Right ventricle myocardium superior (tissue), 1 donor: ENCODE data around the gene FAM168B. TPM values are rescaled to one million over a fixed set of nuclear protein-coding genes. Genes with fewer than 3 reads are reported as not detected.
"Not testable (repeated sequence)": the region's sequence is repeated elsewhere in the genome, so short reads cannot be mapped to it uniquely, and the experiment has no call there.

ENCODE experiments used
- ATAC-seq: fragments of 200-7000 bp; cut with Tn5 transposase; one replicate; pipeline ENCODE4 v1.9.1; 2020; ENCODE audit warnings: mild to moderate bottlenecking; ENCODE audit not compliant: poor library complexity
- DNase-seq: peaks from one replicate; pipeline ENCODE4 v3.0.0-alpha.2; 2020
- intact Hi-C: fragments of 100-400 bp; cut with DNase I; formaldehyde crosslinking; loops from one replicate; pipeline ENCODE4 v1.11.2; 2022
- long read RNA-seq: library from polyadenylated mRNA; unstranded; transcript quantifications from one replicate; pipeline ENCODE4 v2.0.0, GENCODE V29; 2021
- total RNA-seq: library from RNA; stranded (reverse); fragmentation: NEBNext Ultra II Directional; extraction: Animal tissue kit (Norgen Biotek cat#: 25700); gene quantifications from one replicate; pipeline ENCODE4 v1.2.1, GENCODE V29; 2021
- donor health status: DM: no; HTN: yes; CAD: no; lungs with severe emphysema.

FAM168B gene
- total RNA-seq = 83.6 TPM
- long read RNA-seq, full-length matches to known transcripts = 22 of 115 reads
- long read RNA-seq, partial matches to known transcripts = 20 of 115 reads
- long read RNA-seq, other reads (novel, unspliced or antisense) = 73 of 115 reads

GRCh38 chr2:131093006-131093695 is at the start of gene FAM168B:
FAM168B (minus strand) TSS chr2:131093460; CDS start chr2:131082646, 10,814 bp downstream.
- intact Hi-C loops = no loop called here
- ATAC-seq = peak; percentile 98
- peak; percentile 94 for DNase-seq

DNA sequence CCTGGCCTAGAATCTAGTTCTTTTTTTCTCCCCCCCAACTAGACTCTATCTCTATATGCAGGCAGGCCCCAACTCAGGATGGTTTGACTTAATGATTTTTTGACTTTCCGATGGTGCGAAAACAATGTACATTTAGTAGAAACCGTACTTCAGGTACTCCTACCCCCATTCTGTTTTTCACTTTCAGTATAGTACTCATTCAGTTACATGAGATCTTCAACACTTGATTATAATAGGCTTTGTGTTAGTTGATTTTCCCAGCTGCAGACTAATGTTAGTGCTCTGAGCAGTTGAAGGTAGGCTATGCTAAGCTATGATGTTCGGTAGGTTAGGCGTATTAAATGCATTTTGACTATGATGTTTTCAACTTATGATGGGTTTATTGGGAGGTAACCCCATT is 49.6 kb upstream of the FAM168B start:
- DNase-seq (no peak), ATAC-seq (no peak)
- intact Hi-C loops = no loop called here

DNA sequence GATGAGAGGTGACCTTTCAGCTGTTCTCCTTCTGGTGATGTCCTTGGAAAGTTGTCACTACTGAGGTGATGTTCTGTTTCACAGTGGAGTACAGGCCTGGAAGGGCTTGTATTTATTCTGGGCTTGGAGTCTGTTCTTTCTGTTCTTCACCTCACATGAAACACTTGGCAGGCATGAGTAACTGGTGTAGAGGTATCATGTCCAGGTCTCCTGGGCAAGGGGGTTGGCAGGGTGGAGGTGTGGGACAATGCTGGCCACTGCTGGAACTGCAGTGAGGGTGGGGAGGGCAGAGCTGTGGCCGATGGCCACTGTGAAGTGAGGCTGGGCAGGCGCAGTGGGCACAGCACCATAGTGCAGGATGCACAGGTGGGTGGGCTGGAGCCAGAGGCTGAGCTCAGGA is 47.3 kb upstream of the FAM168B start:
- no peak for DNase-seq

DNA sequence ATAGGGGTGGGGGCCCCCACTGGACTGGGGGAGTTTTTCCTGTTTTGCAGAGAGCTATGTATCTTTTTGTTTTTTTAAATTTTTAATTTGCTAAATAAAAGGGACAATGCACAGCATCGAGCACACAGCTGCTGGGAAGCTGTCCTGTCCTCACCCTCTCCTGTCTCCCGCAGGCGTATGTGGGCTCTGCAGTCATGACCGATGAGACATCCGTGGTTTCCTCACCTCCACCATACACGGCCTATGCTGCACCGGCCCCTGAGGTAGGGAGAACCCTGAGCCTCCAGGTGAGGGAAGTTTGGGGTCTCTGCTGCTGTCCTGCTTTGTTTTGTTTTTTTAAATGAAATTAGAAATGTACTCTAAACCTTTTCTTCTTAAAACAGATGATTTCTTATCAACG is 39.5 kb upstream of the FAM168B start:
- ATAC-seq = no peak
- DNase-seq = no peak
- intact Hi-C loops = no loop called here

More for the DNA sequence above, 47.3 kb upstream of the FAM168B start:
- intact Hi-C loops = no loop called here
- ATAC-seq = peak; percentile 70

DNA sequence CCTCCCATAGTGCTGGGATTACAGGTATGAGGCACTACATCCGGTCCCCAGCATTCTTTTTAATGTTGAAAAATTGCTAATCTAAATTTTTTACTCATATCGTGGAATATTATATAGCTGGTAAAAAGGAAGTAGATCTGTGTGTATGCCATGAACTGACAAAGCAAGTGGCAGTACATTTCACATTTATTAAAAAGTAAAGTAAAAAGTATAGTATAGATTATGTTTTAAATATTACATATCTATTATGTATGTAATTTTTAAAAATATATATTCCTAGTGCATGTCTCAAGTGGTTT is 37.0 kb upstream of the FAM168B start:
- DNase-seq = no peak
- no peak for ATAC-seq
- intact Hi-C loops = no loop called here

DNA sequence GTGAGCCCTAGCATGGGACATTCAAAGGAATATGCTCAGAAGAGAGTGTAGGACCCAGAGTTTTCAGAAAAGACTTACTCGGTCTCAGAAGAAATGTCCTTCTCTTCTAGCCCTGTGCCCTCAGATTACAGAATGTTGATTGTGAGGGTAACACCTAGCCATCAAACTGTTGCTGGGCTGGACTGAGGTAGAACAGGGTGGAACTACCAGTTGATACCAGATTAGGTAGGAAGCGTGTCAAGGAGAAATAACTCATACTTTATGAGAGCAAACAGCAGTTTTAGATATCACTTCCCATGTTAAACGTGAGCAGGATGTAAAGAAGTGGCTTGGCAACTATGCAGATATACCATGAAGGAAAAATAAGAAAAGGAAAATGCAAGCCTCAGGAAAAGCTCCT is 34.7 kb upstream of the FAM168B start:
- ATAC-seq (no peak), DNase-seq (no peak)
- intact Hi-C loops = no loop called here

GRCh38 chr2:131127076-131127475 is 33.8 kb upstream of the FAM168B start:
- DNase-seq = no peak
- no peak for ATAC-seq
- intact Hi-C loops = no loop called here

DNA sequence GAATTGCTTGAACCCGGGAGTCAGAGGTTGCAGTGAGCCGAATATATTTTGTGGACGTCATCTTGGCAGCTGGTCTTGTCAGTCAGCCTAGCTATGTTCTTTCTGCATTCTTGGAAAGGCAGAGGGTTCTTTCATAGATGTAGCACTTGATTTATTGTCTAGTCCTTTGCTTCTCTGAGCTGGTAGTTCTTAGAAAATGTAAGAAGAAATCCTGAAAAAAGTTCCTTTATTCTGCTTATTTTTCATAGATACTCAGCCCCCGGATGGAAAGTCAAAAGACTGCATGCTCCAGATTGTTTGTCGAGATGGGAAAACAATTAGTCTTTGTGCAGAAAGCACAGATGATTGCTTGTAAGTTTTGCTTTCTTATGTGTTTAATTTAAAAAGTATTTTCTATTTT is 33.2 kb upstream of the FAM168B start:
- intact Hi-C loops = no loop called here
- DNase-seq (no peak), ATAC-seq (no peak)

DNA sequence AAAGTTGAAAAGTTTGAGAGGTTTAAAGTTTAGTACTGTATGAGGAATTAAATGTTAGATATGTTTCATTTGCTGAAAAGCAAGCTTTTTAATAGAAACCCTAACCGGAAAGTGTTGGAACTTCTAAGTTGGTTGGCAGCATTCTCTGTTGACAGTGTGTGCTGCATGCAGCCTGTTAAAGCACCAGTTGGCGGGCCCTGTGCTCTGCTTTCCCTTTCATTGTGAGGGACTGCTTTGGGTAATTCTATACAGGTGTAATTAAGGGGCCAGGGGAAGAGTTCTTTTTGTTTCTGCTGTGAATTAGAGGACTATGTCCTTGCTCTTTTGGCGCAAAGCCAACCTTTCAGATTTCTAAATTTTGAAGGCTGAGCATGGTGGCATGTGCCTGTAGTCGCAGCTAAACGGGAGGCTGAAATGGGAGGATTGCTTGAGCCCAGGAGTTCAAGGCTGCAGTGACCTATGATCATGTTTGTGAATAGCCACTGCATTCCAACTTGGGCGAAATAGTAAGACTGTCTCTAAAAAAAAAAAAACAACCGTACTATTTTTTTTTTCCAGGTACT is 32.0 kb upstream of the FAM168B start:
- ATAC-seq = no peak
- no peak for DNase-seq
- intact Hi-C loops = no loop called here

- intact Hi-C loops = no loop called here
- DNase-seq (no peak), ATAC-seq (no peak)
These were observed 29.9 kb upstream of the FAM168B start for GRCh38 chr2:131123192-131123591.

- DNase-seq (no peak), ATAC-seq (no peak)
- intact Hi-C loops = no loop called here
These were observed 29.2 kb upstream of the FAM168B start for GRCh38 chr2:131122496-131122895.

- intact Hi-C loops = no loop called here
- no peak for ATAC-seq
- no peak for DNase-seq
These were observed 28.2 kb upstream of the FAM168B start for GRCh38 chr2:131121464-131121863.

- intact Hi-C loops = no loop called here
- ATAC-seq (no peak), DNase-seq (no peak)
These were observed 27.6 kb upstream of the FAM168B start for GRCh38 chr2:131120815-131121317.

- no peak for DNase-seq
- intact Hi-C loops = no loop called here
- ATAC-seq = no peak
These were observed 22.5 kb upstream of the FAM168B start for GRCh38 chr2:131115752-131116151.

DNA sequence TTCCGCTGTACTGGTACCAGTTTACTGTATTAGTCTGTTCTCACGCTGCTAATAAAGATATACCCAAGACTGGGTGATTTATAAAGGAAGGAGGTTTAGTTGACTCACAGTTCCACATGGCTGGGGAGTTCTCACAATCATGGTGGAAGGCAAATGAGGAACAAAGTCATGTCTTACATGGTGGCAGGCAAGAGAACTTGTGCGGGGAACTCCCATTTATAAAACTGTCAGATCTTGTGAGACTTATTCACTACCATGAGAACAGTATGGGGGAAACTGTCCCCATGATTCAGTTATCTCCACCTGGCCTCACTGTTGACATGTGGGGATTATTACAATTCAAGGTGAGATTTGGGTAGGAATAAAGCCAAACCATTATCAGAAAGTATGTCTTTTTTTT is 21.7 kb upstream of the FAM168B start:
- intact Hi-C loops, DNase-seq, ATAC-seq: not testable (repeated sequence)

DNA sequence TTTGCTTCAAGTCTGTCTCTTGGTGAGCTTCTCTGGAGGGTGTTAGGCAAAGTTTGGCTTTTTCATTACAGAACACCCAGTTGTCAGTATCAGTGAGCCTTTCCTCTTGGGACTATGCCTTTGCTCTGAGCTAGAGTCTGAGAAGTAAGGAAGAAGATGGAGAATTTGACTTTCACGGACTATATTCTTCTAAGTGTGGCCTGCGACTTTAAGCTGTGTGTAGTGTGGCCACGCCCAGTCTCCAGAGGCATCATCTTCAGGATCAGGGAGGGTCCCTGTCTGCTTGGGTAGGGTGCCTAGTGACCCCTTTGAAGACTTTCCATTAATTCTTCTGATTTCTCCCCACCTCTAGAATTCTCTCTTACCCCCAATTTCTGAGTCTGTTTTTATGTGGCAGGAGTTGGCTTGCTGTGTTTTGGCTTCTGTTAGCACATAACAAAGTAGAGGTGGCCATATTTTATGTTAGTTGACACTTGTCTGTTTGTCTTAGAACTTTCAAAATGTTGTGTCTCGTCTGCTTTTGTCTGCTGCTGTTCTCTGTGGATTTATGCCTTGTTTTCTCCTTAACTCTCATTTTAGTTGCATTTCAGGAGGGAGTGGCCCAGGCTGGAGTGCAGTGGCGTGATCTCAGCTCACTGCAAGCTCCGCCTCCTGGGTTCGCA is 20.4 kb upstream of the FAM168B start:
- peak; percentile 23 for ATAC-seq
- no peak for DNase-seq
- intact Hi-C loops = no loop called here

- no peak for ATAC-seq
- intact Hi-C loops = no loop called here
- DNase-seq = no peak
These were observed 19.3 kb upstream of the FAM168B start for GRCh38 chr2:131112529-131112928.

DNA sequence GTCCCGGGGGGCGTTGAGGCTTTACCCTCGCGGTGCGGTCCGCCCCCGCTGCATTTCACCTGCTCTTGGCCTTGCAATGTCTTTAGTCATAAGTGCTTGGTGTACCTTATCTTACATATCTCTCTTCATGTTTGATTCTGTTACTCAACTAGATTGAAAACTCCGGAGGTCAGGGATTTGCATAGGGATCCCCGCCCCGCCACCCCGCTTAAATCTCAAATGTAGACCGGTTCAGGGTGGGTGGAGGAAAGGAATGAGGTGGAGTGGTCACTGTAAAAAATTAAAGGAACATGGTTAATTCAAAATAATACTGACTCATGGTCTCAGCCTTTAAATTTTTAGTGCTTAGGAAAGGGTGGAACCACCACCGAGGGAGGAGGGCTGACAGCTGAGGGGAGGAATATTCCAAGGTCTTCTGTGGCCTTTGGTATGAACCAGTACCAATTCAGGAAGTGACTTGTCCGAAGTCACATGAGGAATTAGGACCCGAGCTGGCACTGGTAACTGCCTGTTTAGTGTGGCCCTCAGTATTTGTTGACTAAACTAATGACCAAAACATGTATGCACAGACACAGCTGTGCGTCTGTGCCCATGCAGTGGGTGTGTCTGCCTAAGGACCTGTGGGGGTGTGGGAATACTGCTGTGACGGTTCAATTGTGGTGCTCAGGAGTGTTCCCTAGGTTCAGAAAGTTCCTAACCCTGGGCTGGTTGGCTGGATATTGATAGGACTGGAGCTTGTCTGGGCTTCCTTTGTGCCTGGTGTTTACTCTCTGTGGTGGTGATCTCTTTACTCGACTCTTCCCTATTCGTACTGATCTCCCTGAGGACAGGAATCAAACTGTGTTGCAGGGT is 12.9 kb upstream of the FAM168B start:
- intact Hi-C loops = no loop called here
- peak; percentile 28 for ATAC-seq
- peak; percentile 45 for DNase-seq
